Measurements from ENCODE around the gene DNAH3.

DNAH3 gene

GRCh38 chr16:21145738-21146137 is 4.9 kb downstream of the DNAH3 start:
- H3K27ac ChIP-seq (ENCODE audit: low read length): no peak overlapping the region
- TF ChIP-seq CTCF (IDR thresholded peaks at IDR 0.05; ENCODE audit: low read depth, low read length) (no peak), EZH2phosphoT487 (IDR thresholded peaks at IDR 0.05; ENCODE audit: low read depth) (no peak)

DNA sequence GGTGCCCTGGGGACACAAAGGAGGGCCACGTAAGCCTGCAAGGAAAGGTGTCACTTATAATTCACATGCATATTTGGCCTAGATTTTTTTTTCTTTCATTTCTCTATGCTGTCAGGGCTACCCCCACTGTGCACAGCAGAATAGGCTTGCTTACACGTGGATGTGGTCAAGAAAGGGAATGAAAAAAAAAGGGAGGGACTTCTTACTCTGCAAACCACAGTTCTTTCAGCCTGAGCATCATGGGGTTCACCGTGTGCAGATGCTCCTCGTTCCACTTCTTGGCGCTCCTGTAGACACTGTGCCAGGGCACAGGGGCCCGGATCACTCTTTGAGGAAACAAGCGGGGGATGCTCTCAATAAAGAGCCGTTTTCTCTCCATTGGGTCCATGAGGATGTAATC is 16.6 kb downstream of the DNAH3 start:
- Histone ChIP-seq H2AFZ (ENCODE audit: low read depth, low read length) (no peak overlapping the region), H3K27me3 (ENCODE audit: low read depth, low read length) (peaks cover 6% of the 10 kb centered on the region), H3K36me3 (replicated peaks; ENCODE audit: low read depth, low read length) (no peaks in the 10 kb centered on the region), H3K27ac (ENCODE audit: low read length) (no peak overlapping the region), H3K4me2 (ENCODE audit: low read length) (no peak overlapping the region), H3K9me3 (ENCODE audit: insufficient read depth, low read length) (no peaks in the 10 kb centered on the region), H3K4me1 (ENCODE audit: low read length) (no peaks in the 10 kb centered on the region), H3K79me2 (ENCODE audit: low read length) (no peaks in the 10 kb centered on the region), H3K9ac (ENCODE audit: low read length) (no peak overlapping the region), H3K4me3 (ENCODE audit: low read length) (no peak overlapping the region), H4K20me1 (ENCODE audit: insufficient read depth, low read length) (no peaks in the 10 kb centered on the region)
- TF ChIP-seq CTCF (IDR thresholded peaks at IDR 0.05; ENCODE audit: low read depth, low read length) (no peak), EZH2phosphoT487 (IDR thresholded peaks at IDR 0.05; ENCODE audit: low read depth) (no peak)

More at GRCh38 chr16:21145738-21146137, 4.9 kb downstream of the DNAH3 start:
- Histone ChIP-seq H4K20me1 (ENCODE audit: insufficient read depth, low read length) (no peaks in the 10 kb centered on the region), H2AFZ (ENCODE audit: low read depth, low read length) (no peak overlapping the region), H3K27me3 (ENCODE audit: low read depth, low read length) (peaks cover 45% of the 10 kb centered on the region), H3K4me2 (ENCODE audit: low read length) (no peak overlapping the region), H3K9ac (ENCODE audit: low read length) (no peak overlapping the region), H3K79me2 (ENCODE audit: low read length) (no peaks in the 10 kb centered on the region), H3K4me1 (ENCODE audit: low read length) (no peaks in the 10 kb centered on the region), H3K4me3 (ENCODE audit: low read length) (no peak overlapping the region), H3K36me3 (replicated peaks; ENCODE audit: low read depth, low read length) (no peaks in the 10 kb centered on the region), H3K9me3 (ENCODE audit: insufficient read depth, low read length) (peaks cover 5% of the 10 kb centered on the region; the same call in 1 of the 2 replicates)

DNA sequence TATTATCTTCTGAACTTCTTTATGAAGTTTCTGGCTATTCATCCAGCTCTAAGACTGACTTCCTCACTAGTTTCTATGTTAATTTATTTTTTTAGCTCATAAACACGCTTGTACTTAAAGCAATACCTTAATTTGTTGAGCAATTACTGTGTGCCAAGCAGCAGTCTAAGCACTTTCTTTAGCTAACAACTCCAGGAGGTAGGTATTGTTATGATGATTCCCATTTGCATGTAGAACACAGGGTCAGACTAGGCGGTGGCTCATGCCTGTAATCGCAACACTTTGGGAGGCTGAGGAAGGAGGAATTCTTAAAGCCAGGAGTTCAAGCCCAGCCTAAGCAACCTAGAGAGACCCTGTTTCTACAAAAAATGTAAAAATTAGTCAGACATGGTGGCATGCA is 19.8 kb downstream of the DNAH3 start:
- no peaks in the 10 kb centered on the region for H3K9me3 ChIP-seq (ENCODE audit: insufficient read depth, low read length)
- H3K4me1 ChIP-seq (ENCODE audit: low read length): no peaks in the 10 kb centered on the region
- TF ChIP-seq EZH2phosphoT487 (IDR thresholded peaks at IDR 0.05; ENCODE audit: low read depth) (no peak), CTCF (IDR thresholded peaks at IDR 0.05; ENCODE audit: low read depth, low read length) (no peak)
- H4K20me1 ChIP-seq (ENCODE audit: insufficient read depth, low read length): no peaks in the 10 kb centered on the region
- no peak overlapping the region for H3K27ac ChIP-seq (ENCODE audit: low read length)
- H3K4me3 ChIP-seq (ENCODE audit: low read length): no peak overlapping the region
- H3K27me3 ChIP-seq (ENCODE audit: low read depth, low read length): peaks cover 6% of the 10 kb centered on the region
- H3K4me2 ChIP-seq (ENCODE audit: low read length): no peak overlapping the region
- no peaks in the 10 kb centered on the region for H3K79me2 ChIP-seq (ENCODE audit: low read length)
- H3K36me3 ChIP-seq (replicated peaks; ENCODE audit: low read depth, low read length): no peaks in the 10 kb centered on the region
- no peak overlapping the region for H3K9ac ChIP-seq (ENCODE audit: low read length)
- H2AFZ ChIP-seq (ENCODE audit: low read depth, low read length): no peak overlapping the region

DNA sequence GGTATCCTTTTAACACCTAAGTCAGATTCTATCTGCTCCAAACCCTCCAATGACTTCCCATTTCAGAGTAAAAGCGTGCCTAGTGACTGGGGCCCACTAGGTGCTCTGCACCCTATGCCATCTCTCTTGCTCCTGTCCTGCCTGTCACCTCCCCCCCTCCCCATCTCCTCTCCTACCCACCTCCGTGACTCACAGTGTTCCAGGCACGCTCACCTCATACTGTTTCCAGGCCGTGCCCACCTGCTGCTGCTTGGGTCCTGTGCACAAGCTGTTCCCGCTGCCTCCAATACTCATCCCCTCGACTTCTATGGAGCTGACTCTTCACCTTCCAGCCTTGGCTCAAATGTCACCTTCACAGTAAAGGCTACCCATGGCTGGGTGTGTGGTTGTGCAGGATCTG is 21.7 kb downstream of the DNAH3 start:
- Histone ChIP-seq H3K4me2 (ENCODE audit: low read length) (no peak overlapping the region), H3K4me1 (ENCODE audit: low read length) (no peaks in the 10 kb centered on the region), H4K20me1 (ENCODE audit: insufficient read depth, low read length) (no peaks in the 10 kb centered on the region), H3K9ac (ENCODE audit: low read length) (no peak overlapping the region), H3K9me3 (ENCODE audit: insufficient read depth, low read length) (no peaks in the 10 kb centered on the region), H3K36me3 (replicated peaks; ENCODE audit: low read depth, low read length) (no peaks in the 10 kb centered on the region), H3K79me2 (ENCODE audit: low read length) (no peaks in the 10 kb centered on the region), H3K27me3 (ENCODE audit: low read depth, low read length) (peaks cover 6% of the 10 kb centered on the region), H2AFZ (ENCODE audit: low read depth, low read length) (no peak overlapping the region), H3K27ac (ENCODE audit: low read length) (no peak overlapping the region), H3K4me3 (ENCODE audit: low read length) (no peak overlapping the region)
- TF ChIP-seq EZH2phosphoT487 (IDR thresholded peaks at IDR 0.05; ENCODE audit: low read depth): no peak
- no peak for TF ChIP-seq CTCF (IDR thresholded peaks at IDR 0.05; ENCODE audit: low read depth, low read length)
